ENCODE measurements around the gene SLC1A6. TPM values are rescaled to one million over a fixed set of nuclear protein-coding genes. Genes with fewer than 3 reads are reported as not detected.

SLC1A6 gene
- total RNA-seq, 1 donor, result not detected

DNA sequence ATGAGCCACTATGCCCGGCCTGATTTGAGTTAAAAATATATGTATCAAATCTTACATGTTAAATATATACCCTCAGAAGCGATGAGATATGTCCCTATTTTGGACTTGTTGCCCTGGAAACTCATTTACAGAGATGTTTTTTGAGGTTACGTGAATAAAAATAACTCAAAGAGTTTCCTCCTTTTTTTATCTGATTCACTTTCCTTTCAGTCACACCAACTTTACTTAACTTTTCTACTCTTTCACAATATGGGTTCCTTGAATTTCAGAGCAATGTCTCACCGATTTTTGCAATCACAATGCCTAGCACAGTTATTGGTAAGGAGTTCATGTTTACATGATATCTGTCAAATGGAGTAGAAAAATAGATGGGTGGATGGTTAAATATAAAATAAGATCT, 36.1 kb downstream of the SLC1A6 start:
- peak; percentile 67 for DNase-seq (ENCODE audit: insufficient read length, low spot score, missing footprints)
- no peaks in the 10 kb centered on the region for H3K9me3 ChIP-seq (ENCODE audit: low read depth, low read length)
- H2AFZ ChIP-seq (ENCODE audit: low read length), result no peak overlapping the region
- no peaks in the 10 kb centered on the region for H3K79me2 ChIP-seq (ENCODE audit: insufficient read depth, low read length)
- no peak overlapping the region for H3K4me2 ChIP-seq (ENCODE audit: insufficient read depth, low read length)
- TF ChIP-seq, protein P1, sequence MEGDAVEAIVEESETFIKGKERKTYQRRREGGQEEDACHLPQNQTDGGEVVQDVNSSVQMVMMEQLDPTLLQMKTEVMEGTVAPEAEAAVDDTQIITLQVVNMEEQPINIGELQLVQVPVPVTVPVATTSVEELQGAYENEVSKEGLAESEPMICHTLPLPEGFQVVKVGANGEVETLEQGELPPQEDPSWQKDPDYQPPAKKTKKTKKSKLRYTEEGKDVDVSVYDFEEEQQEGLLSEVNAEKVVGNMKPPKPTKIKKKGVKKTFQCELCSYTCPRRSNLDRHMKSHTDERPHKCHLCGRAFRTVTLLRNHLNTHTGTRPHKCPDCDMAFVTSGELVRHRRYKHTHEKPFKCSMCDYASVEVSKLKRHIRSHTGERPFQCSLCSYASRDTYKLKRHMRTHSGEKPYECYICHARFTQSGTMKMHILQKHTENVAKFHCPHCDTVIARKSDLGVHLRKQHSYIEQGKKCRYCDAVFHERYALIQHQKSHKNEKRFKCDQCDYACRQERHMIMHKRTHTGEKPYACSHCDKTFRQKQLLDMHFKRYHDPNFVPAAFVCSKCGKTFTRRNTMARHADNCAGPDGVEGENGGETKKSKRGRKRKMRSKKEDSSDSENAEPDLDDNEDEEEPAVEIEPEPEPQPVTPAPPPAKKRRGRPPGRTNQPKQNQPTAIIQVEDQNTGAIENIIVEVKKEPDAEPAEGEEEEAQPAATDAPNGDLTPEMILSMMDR (IDR thresholded peaks at IDR 0.05; ENCODE audit: extremely low read depth, low read depth, low read length), result no peak
- no peaks in the 10 kb centered on the region for H3K27me3 ChIP-seq (ENCODE audit: insufficient read depth, low read length)
- H3K4me3 ChIP-seq (ENCODE audit: insufficient read depth, low read length), result no peak overlapping the region
- no peaks in the 10 kb centered on the region for H3K36me3 ChIP-seq (ENCODE audit: insufficient read depth, low read length)
- peaks cover 4% of the 10 kb centered on the region for H3K4me1 ChIP-seq (ENCODE audit: insufficient read depth, low read length)
- H3K27ac ChIP-seq (ENCODE audit: low read depth, low read length), result peak overlapping the region; percentile 41
- H4K20me1 ChIP-seq (ENCODE audit: insufficient read depth, low read length), result no peaks in the 10 kb centered on the region

DNA sequence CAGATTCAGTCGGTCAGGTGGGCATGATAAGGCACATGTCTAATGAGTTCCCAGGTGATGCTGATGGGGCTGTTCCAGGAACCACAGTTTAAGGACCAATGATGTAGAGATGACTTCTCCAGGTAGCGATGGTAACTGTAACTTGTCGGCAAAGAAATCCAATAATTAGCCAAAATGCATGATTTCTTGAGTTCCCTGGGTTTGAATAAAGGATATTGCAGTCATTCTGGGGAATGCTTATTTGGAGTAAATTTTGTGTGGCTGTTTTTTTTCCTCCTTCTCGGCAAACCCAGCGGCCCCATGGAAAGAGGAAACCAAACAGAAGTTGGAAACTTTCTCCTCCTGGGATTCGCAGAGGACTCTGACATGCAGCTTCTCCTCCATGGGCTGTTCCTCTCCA, 38.5 kb downstream of the SLC1A6 start, which contains the start of gene OR7C2:
Gene OR7C2 (plus strand): TSS at position 301 of the 400 bp plus-strand sequence. CDS start 0 bp downstream, at position 301.
- Histone ChIP-seq H3K79me2 (ENCODE audit: insufficient read depth, low read length) (no peaks in the 10 kb centered on the region), H4K20me1 (ENCODE audit: insufficient read depth, low read length) (no peaks in the 10 kb centered on the region), H3K4me3 (ENCODE audit: insufficient read depth, low read length) (no peak within 1 kb of the TSS), H3K4me1 (ENCODE audit: insufficient read depth, low read length) (peaks cover 4% of the 10 kb centered on the region), H3K4me2 (ENCODE audit: insufficient read depth, low read length) (no peak within 1 kb of the TSS), H3K9me3 (ENCODE audit: low read depth, low read length) (no peaks in the 10 kb centered on the region), H3K36me3 (ENCODE audit: insufficient read depth, low read length) (no peaks in the 10 kb centered on the region), H3K27me3 (ENCODE audit: insufficient read depth, low read length) (no peaks in the 10 kb centered on the region), H2AFZ (ENCODE audit: low read length) (no peak within 1 kb of the TSS), H3K27ac (ENCODE audit: low read depth, low read length) (no peak within 1 kb of the TSS)
- TF ChIP-seq, protein P1 (IDR thresholded peaks at IDR 0.05; ENCODE audit: extremely low read depth, low read depth, low read length), result no peak
- DNase-seq (ENCODE audit: insufficient read length, low spot score, missing footprints), result no peak

DNA sequence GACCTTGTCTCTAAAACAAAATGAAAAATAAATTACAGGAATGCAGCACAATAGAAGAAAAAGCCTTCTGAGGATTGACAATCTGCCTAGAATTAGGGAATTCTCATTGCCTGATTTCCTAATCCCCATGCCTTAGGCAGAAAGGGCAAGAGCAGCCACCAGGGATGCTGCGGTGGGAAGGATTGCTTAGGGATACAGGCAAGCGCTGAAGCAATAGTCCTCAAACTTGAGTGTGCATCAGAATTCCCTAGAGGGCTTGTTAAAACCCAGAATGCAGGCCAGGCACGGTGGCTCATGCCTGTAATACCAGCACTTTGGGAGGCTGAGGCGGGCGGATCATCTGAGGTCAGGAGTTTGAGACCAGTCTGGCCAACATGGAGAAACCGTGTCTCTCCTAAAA, 39.4 kb downstream of the SLC1A6 start:
- TF ChIP-seq, protein P1 (IDR thresholded peaks at IDR 0.05; ENCODE audit: extremely low read depth, low read depth, low read length), result no peak
- no peaks in the 10 kb centered on the region for H3K79me2 ChIP-seq (ENCODE audit: insufficient read depth, low read length)
- no peaks in the 10 kb centered on the region for H4K20me1 ChIP-seq (ENCODE audit: insufficient read depth, low read length)
- peaks cover 4% of the 10 kb centered on the region for H3K4me1 ChIP-seq (ENCODE audit: insufficient read depth, low read length)
- H3K27ac ChIP-seq (ENCODE audit: low read depth, low read length), result no peak overlapping the region
- no peak overlapping the region for H3K4me3 ChIP-seq (ENCODE audit: insufficient read depth, low read length)
- H3K9me3 ChIP-seq (ENCODE audit: low read depth, low read length), result no peaks in the 10 kb centered on the region
- H3K4me2 ChIP-seq (ENCODE audit: insufficient read depth, low read length), result no peak overlapping the region
- H3K27me3 ChIP-seq (ENCODE audit: insufficient read depth, low read length), result no peaks in the 10 kb centered on the region
- H2AFZ ChIP-seq (ENCODE audit: low read length), result no peak overlapping the region
- H3K36me3 ChIP-seq (ENCODE audit: insufficient read depth, low read length), result no peaks in the 10 kb centered on the region
- DNase-seq (ENCODE audit: insufficient read length, low spot score, missing footprints), result no peak

DNA sequence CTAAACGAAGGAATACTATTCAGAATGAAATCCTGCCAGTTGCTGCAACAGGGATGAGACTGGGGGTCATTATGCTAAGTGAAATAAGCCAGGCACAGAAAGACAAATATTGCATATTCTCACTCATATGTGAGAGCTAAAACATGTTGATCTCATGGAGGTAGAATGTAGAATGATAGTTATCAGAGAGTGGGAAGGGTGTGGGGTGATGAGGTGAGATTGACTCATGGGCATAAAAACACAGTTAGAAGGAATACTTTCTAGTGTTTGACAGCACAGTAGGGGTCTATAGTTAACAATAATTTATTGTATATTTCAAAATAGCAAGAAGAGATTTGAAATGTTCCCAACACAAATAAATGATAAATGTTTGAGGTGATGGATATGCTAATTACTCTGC, 46.2 kb downstream of the SLC1A6 start:
- TF ChIP-seq, protein P1 (IDR thresholded peaks at IDR 0.05; ENCODE audit: extremely low read depth, low read depth, low read length), result no peak
- DNase-seq (ENCODE audit: insufficient read length, low spot score, missing footprints), result no peak
- Histone ChIP-seq H3K9me3 (ENCODE audit: low read depth, low read length) (no peaks in the 10 kb centered on the region), H3K36me3 (ENCODE audit: insufficient read depth, low read length) (no peaks in the 10 kb centered on the region), H3K79me2 (ENCODE audit: insufficient read depth, low read length) (no peaks in the 10 kb centered on the region), H3K4me1 (ENCODE audit: insufficient read depth, low read length) (no peaks in the 10 kb centered on the region), H3K4me3 (ENCODE audit: insufficient read depth, low read length) (no peak overlapping the region), H3K4me2 (ENCODE audit: insufficient read depth, low read length) (no peak overlapping the region), H3K27ac (ENCODE audit: low read depth, low read length) (no peak overlapping the region), H2AFZ (ENCODE audit: low read length) (no peak overlapping the region), H3K27me3 (ENCODE audit: insufficient read depth, low read length) (no peaks in the 10 kb centered on the region), H4K20me1 (ENCODE audit: insufficient read depth, low read length) (no peaks in the 10 kb centered on the region)

All from osteoblast (primary cell).